Measurements from ENCODE around the gene TSPAN31. TPM values are rescaled to one million over a fixed set of nuclear protein-coding genes. Genes with fewer than 3 reads are reported as not detected.

The TSPAN31 gene
- total RNA-seq, 5 donors from 2014 or later (not counting 1 experiment from before 2014, with no cell fraction given), result 12.8 to 25.6 (median 15.5) TPM

DNA sequence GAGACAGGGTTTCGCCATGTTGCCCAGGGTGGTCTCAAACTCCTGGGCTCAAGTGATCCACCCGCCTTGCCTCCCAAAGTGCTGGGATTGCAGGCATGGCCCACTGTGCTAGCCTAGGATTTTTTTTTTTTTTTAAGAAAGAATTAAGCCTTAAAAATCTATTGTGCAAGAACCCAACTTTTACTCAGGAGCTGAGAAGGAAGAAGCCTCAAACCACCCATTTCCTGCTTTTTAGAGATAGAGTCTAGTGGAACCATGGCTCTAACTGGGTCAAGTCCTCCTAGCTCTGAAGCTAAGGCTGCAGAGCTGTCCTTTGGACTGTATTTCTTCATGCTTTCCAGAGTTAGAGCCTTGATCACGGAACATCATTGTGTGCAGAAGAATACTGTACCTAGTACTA, 36.4 kb downstream of the TSPAN31 start:
- CTCF ChIA-PET, result interaction anchor here (0.9 to 2.8 kb wide), 10 partner anchors 9 to 118 kb away, joined by 3 to 14 read pairs (median 4); partner anchors contain the start of genes EEF1AKMT3 (in 1 of the 2) and METTL1 (in 1 of the 2)
- POLR2A ChIA-PET, result interaction anchor here (0.5 to 0.8 kb wide), 5 partner anchors 8 to 116 kb away, joined by 3 read pairs; no protein-coding TSS in a partner anchor
- H3K27me3 Mint-ChIP-seq, result no peaks in the 10 kb centered on the region

DNA sequence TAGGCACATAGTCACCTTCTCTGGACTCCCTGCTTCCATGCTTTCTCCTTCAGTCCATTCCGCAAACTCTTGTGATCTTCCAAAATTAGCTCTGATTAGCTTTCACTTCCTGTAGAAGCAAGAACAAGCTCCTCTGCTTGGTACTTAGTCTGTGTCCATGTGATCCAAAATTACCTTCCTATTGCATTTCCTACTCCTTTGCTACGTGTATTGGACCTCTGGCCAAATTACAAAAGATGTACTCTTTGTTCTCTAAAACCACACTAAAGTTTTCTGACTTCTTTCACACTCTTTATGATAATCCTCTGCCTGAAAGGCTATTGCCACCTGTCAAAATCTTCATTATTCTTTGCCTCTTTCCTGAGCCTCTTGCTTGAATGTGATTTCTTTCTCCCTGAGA, 37.0 kb downstream of the TSPAN31 start:
- Histone ChIP-seq H3K4me3 (ENCODE audit: control insufficient read depth in 1 of 2, extremely low read depth in 1 of 2, low read length in 1 of 2) (no peak overlapping the region), H3K27ac (ENCODE audit: low read length) (peak overlapping the region; percentile 75), H3K27me3 (replicated peaks in 1 of 2; ENCODE audit: control insufficient read depth in 2 of 2, extremely low read depth in 1 of 2, insufficient read depth in 2 of 2, low read length in 1 of 2) (no peaks in the 10 kb centered on the region), H3K36me3 (ENCODE audit: control insufficient read depth in 2 of 2, extremely low read depth in 1 of 2, insufficient read depth in 1 of 2, low read length in 1 of 2) (peaks cover 0 to 20% of the 10 kb centered on the region in 2 donors), H3K4me1 (ENCODE audit: control insufficient read depth in 1 of 2, extremely low read depth in 1 of 2, insufficient read depth in 2 of 2, low read length in 2 of 2) (peaks cover 22 to 46% of the 10 kb centered on the region in 2 experiments), H3K9me3 (no peaks in the 10 kb centered on the region)
- ATAC-seq (replicated peaks in 1 of 4), result no peak
- H3K27ac Mint-ChIP-seq, result peak overlapping the region; percentile 97 to 99
- POLR2A ChIA-PET, result interaction anchor here (0.5 to 0.8 kb wide), 5 partner anchors 8 to 138 kb away, joined by 3 read pairs; no protein-coding TSS in a partner anchor
- peaks cover 15% of the 10 kb centered on the region for H3K36me3 Mint-ChIP-seq
- H3K9me3 Mint-ChIP-seq, result no peaks in the 10 kb centered on the region
- H3K4me1 Mint-ChIP-seq, result peaks cover 50 to 58% (median 52%) of the 10 kb centered on the region in 3 donors
- H3K4me3 Mint-ChIP-seq, result peak overlapping the region; percentile 7 to 100 (median 17)
- peak in 1 of 35 experiments; percentile 19 for DNase-seq
- 54% methylated on average over 2 of the region's 2 CpGs for WGBS (ENCODE audit: insufficient coverage)
- H3K27me3 Mint-ChIP-seq, result no peaks in the 10 kb centered on the region
- CTCF ChIA-PET, result interaction anchor here (0.9 to 2.8 kb wide), 10 partner anchors 10 to 117 kb away, joined by 3 to 14 read pairs (median 4); partner anchors contain the start of genes EEF1AKMT3 (in 1 of the 2) and METTL1 (in 1 of the 2)

More for the DNA sequence above, 36.4 kb downstream of the TSPAN31 start:
- Mint-ChIP-seq H3K27ac (peak overlapping the region; percentile 97 to 99), H3K4me1 (peaks cover 48 to 55% (median 49%) of the 10 kb centered on the region in 3 donors), H3K36me3 (peaks cover 11% of the 10 kb centered on the region), H3K4me3 (peak overlapping the region in 2 of 3 donors; percentile 7 to 100), H3K9me3 (no peaks in the 10 kb centered on the region)
- WGBS (ENCODE audit: insufficient coverage), result 86% methylated on average over 1 of the region's 3 CpGs
- DNase-seq (peak in 1 of 35 experiments; percentile 55), ATAC-seq (replicated peaks in 1 of 4) (peak in 2 of 4 experiments; percentile 27 to 32)
- peaks cover 22 to 46% of the 10 kb centered on the region in 2 experiments for H3K4me1 ChIP-seq (ENCODE audit: control insufficient read depth in 1 of 2, extremely low read depth in 1 of 2, insufficient read depth in 2 of 2, low read length in 2 of 2)
- peaks cover 0 to 14% of the 10 kb centered on the region in 2 donors for H3K36me3 ChIP-seq (ENCODE audit: control insufficient read depth in 2 of 2, extremely low read depth in 1 of 2, insufficient read depth in 1 of 2, low read length in 1 of 2)
- H3K4me3 ChIP-seq (ENCODE audit: control insufficient read depth in 1 of 2, extremely low read depth in 1 of 2, low read length in 1 of 2), result no peak overlapping the region
- no peaks in the 10 kb centered on the region for H3K9me3 ChIP-seq
- no peaks in the 10 kb centered on the region for H3K27me3 ChIP-seq (replicated peaks in 1 of 2; ENCODE audit: control insufficient read depth in 2 of 2, extremely low read depth in 1 of 2, insufficient read depth in 2 of 2, low read length in 1 of 2)
- H3K27ac ChIP-seq (ENCODE audit: low read length), result peak overlapping the region; percentile 75

DNA sequence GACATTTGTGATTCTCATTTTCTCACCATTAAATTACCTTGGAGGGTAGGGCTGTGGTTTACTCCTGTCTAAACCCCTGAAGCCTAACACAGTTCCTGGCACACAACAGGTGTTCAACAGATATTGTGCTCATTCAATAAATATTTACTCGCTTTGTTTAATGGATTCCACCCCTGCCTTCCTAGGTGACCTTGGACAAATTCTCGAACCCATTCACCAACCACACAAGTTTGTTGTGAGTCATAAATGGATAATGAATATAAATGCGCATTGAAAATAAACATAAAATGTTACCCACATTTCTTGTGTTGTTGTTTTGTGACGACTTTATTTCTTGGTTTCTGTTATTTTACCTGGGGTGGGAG, 37.4 kb downstream of the TSPAN31 start:
- H3K27me3 Mint-ChIP-seq, result no peaks in the 10 kb centered on the region
- peaks cover 18% of the 10 kb centered on the region for H3K36me3 Mint-ChIP-seq
- Histone ChIP-seq H3K4me1 (ENCODE audit: control insufficient read depth in 1 of 2, extremely low read depth in 1 of 2, insufficient read depth in 2 of 2, low read length in 2 of 2) (peaks cover 22 to 46% of the 10 kb centered on the region in 2 experiments), H3K36me3 (ENCODE audit: control insufficient read depth in 2 of 2, extremely low read depth in 1 of 2, insufficient read depth in 1 of 2, low read length in 1 of 2) (peaks cover 0 to 24% of the 10 kb centered on the region in 2 donors), H3K27ac (ENCODE audit: low read length) (peak overlapping the region; percentile 75), H3K27me3 (replicated peaks in 1 of 2; ENCODE audit: control insufficient read depth in 2 of 2, extremely low read depth in 1 of 2, insufficient read depth in 2 of 2, low read length in 1 of 2) (no peaks in the 10 kb centered on the region), H3K9me3 (no peaks in the 10 kb centered on the region), H3K4me3 (ENCODE audit: control insufficient read depth in 1 of 2, extremely low read depth in 1 of 2, low read length in 1 of 2) (peak overlapping the region; percentile 89 to 99)
- CTCF ChIA-PET, result interaction anchor here (0.6 to 2.8 kb wide), 10 partner anchors 10 to 135 kb away, joined by 3 to 14 read pairs (median 4); partner anchors contain the start of genes CYP27B1 (in 1 of the 2), EEF1AKMT3 (in 1 of the 2) and METTL1 (in 1 of the 2)
- H3K4me3 Mint-ChIP-seq, result peak overlapping the region; percentile 98 to 100 (median 99)
- peaks cover 50 to 58% (median 52%) of the 10 kb centered on the region in 3 donors for H3K4me1 Mint-ChIP-seq
- peak overlapping the region; percentile 97 to 99 for H3K27ac Mint-ChIP-seq
- DNase-seq (no peak), ATAC-seq (replicated peaks in 1 of 4) (no peak)
- POLR2A ChIA-PET, result interaction anchor here in 1 of 2 donors (0.6 kb wide), 1 partner anchor 138 kb away, joined by 3 read pairs; no protein-coding TSS in a partner anchor
- H3K9me3 Mint-ChIP-seq, result no peaks in the 10 kb centered on the region
- 0% methylated on average over 1 of the region's 4 CpGs for WGBS (ENCODE audit: insufficient coverage)

DNA sequence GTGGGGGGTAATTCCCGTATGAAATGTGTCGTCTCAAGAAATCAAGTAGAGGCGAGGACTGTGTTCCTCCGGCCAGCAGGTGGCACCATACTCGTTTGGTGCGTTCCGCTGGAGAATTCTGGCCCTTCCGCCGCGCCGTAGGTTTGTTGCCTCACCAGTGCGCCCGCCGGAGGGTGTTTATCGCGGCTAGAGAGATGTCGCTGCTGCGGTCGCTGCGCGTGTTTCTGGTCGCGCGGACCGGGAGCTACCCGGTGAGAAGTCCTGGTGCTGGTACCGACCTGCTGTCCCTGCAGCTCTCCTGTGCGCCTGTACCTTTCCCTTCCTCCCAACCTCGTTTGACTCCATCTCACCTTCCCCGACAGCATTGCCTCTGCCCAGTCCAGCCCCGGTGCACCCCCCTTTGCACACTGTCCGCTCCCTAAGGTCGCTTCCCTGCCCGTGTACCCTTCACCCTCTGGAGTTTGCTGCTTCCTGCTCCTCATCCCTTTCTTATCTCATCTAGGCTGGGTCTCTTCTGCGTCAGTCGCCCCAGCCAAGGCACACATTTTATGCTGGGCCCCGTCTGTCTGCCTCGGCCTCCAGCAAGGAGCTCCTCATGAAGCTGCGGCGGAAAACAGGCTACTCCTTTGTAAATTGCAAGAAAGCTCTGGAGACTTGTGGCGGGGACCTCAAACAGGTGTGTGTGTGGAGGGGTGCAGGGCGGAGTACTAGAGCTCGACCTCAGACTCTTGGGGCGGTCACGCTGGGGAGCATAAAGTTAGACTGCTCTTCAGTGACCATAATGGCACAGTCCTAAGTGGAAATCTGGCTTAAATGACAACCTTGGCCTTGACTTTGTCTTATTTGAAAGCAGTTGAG, 38.0 kb downstream of the TSPAN31 start, which contains the start of gene TSFM:
Gene TSFM (plus strand): TSS at position 180 of the 858 bp plus-strand sequence. CDS start 15 bp downstream, at position 195.
- Mint-ChIP-seq H3K27ac (peak within 1 kb of the TSS; percentile 97 to 99), H3K4me3 (peak within 1 kb of the TSS; percentile 98 to 100 (median 99)), H3K9me3 (no peaks in the 10 kb centered on the region), H3K27me3 (no peaks in the 10 kb centered on the region), H3K36me3 (peaks cover 20% of the 10 kb centered on the region), H3K4me1 (peaks cover 50 to 58% (median 52%) of the 10 kb centered on the region in 3 donors)
- Histone ChIP-seq H3K4me3 (ENCODE audit: control insufficient read depth in 1 of 2, extremely low read depth in 1 of 2, low read length in 1 of 2) (peak within 1 kb of the TSS; percentile 89 to 99), H3K27me3 (replicated peaks in 1 of 2; ENCODE audit: control insufficient read depth in 2 of 2, extremely low read depth in 1 of 2, insufficient read depth in 2 of 2, low read length in 1 of 2) (no peaks in the 10 kb centered on the region), H3K36me3 (ENCODE audit: control insufficient read depth in 2 of 2, extremely low read depth in 1 of 2, insufficient read depth in 1 of 2, low read length in 1 of 2) (peaks cover 0 to 30% of the 10 kb centered on the region in 2 donors), H3K9me3 (no peaks in the 10 kb centered on the region), H3K27ac (ENCODE audit: low read length) (peak within 1 kb of the TSS; percentile 75), H3K4me1 (ENCODE audit: control insufficient read depth in 1 of 2, extremely low read depth in 1 of 2, insufficient read depth in 2 of 2, low read length in 2 of 2) (peaks cover 22 to 46% of the 10 kb centered on the region in 2 experiments)
- WGBS (ENCODE audit: insufficient coverage), result under 1% methylated on average over 38 of the region's 45 CpGs
- ChIA-PET CTCF (interaction anchor here (0.5 to 2.8 kb wide), 21 partner anchors 10 to 158 kb away, joined by 3 to 14 read pairs (median 4); partner anchors contain the start of genes EEF1AKMT3 (in 2 of the 2), METTL1 (in 2 of the 2), ATP23 (in 1 of the 2) and CYP27B1 (in 1 of the 2)), POLR2A (interaction anchor here (0.6 kb wide), 2 partner anchors 11 to 100 kb away, joined by 3 read pairs; partner anchors contain the start of genes EEF1AKMT3 (in 1 of the 2) and METTL1 (in 1 of the 2))
- DNase-seq (peak; percentile 89 to 99 (median 96)), ATAC-seq (replicated peaks in 1 of 4) (peak; percentile 83 to 96 (median 88))

DNA sequence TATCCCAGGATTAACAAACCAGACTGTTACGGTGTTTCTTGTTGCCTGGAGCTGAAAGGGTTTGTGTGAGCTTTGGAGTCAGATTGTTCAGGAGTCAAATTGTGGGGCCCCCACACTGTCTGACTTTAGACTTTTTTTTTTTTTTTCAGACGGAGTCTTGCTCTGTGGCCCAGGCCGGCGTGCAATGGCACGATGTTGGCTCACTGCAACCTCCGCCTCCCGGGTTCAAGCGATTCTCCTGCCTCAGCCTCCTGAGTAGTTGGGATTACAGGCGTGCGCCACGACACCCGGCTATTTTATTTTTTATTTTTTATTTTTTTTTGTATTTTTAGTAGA, 38.6 kb downstream of the TSPAN31 start:
- peaks cover 21% of the 10 kb centered on the region for H3K36me3 Mint-ChIP-seq
- H3K4me1 Mint-ChIP-seq, result peaks cover 50 to 55% (median 53%) of the 10 kb centered on the region in 3 donors
- CTCF ChIA-PET, result interaction anchor here (0.7 to 2.8 kb wide), 9 partner anchors 11 to 120 kb away, joined by 3 to 14 read pairs (median 3); partner anchors contain the start of genes EEF1AKMT3 (in 2 of the 2), METTL1 (in 2 of the 2), CYP27B1 (in 1 of the 2) and OS9 (in 1 of the 2)
- Histone ChIP-seq H3K4me1 (ENCODE audit: control insufficient read depth in 1 of 2, extremely low read depth in 1 of 2, insufficient read depth in 2 of 2, low read length in 2 of 2) (peaks cover 22 to 43% of the 10 kb centered on the region in 2 experiments), H3K27ac (ENCODE audit: low read length) (no peak overlapping the region), H3K9me3 (no peaks in the 10 kb centered on the region), H3K27me3 (replicated peaks in 1 of 2; ENCODE audit: control insufficient read depth in 2 of 2, extremely low read depth in 1 of 2, insufficient read depth in 2 of 2, low read length in 1 of 2) (no peaks in the 10 kb centered on the region), H3K36me3 (ENCODE audit: control insufficient read depth in 2 of 2, extremely low read depth in 1 of 2, insufficient read depth in 1 of 2, low read length in 1 of 2) (peaks cover 0 to 30% of the 10 kb centered on the region in 2 donors), H3K4me3 (ENCODE audit: control insufficient read depth in 1 of 2, extremely low read depth in 1 of 2, low read length in 1 of 2) (peak overlapping the region; percentile 89 to 99)
- 94% methylated on average over 8 of the region's 12 CpGs for WGBS (ENCODE audit: insufficient coverage)
- DNase-seq (no peak), ATAC-seq (replicated peaks in 1 of 4) (no peak)
- H3K9me3 Mint-ChIP-seq, result no peaks in the 10 kb centered on the region
- peak overlapping the region; percentile 97 to 99 for H3K27ac Mint-ChIP-seq
- H3K27me3 Mint-ChIP-seq, result no peaks in the 10 kb centered on the region
- H3K4me3 Mint-ChIP-seq, result peak overlapping the region; percentile 98 to 100 (median 99)
- POLR2A ChIA-PET, result interaction anchor here (0.6 kb wide), 2 partner anchors 11 to 99 kb away, joined by 3 read pairs; partner anchors contain the start of genes EEF1AKMT3 (in 1 of the 2) and METTL1 (in 1 of the 2)

All from T-cell (primary cell).